Adrenal gland (tissue), 19 donors: ENCODE data around the gene LRP2BP. TPM values are rescaled to one million over a fixed set of nuclear protein-coding genes. Genes with fewer than 3 reads are reported as not detected.
A peak's percentile ranks its signal among the peaks of the same experiment; 100 is the strongest.

Source experiments
- DNase-seq, 7 donors: peaks; one replicate each; pipeline ENCODE4 v3.0.0-alpha.2; 2019 to 2020
- H3K27ac ChIP-seq, 5 donors: fragments of 200-600 bp; sonication (generic) in 4 of 5; 1 replicate in 3 of 5; 2 replicates in 2 of 5; pipeline versions ENCODE4 v1.5.1 to v1.8.0; 2016 to 2020; ENCODE audit warnings: mild to moderate bottlenecking in 1 of 5
- H3K27me3 ChIP-seq: fragments of 200-600 bp; 2 replicates; pipeline ENCODE4 v1.8.0; 2021
- H3K36me3 ChIP-seq, 2 donors: fragments of 200-600 bp; replicated peaks in 1 of 2; 1 replicate in 1 of 2; 2 replicates in 1 of 2; pipeline versions ENCODE4 v1.5.1 to v1.8.0; 2018 to 2022
- H3K4me1 ChIP-seq, 2 donors: fragments of 200-600 bp; replicated peaks in 1 of 2; 1 replicate in 1 of 2; 2 replicates in 1 of 2; pipeline versions ENCODE4 v1.5.1 to v1.8.0; 2018 to 2021
- H3K4me3 ChIP-seq, 4 donors: fragments of 200-600 bp; sonication (generic) in 3 of 4; one replicate each; pipeline ENCODE4 v1.5.1; 2016 to 2018
- H3K9me3 ChIP-seq, 3 donors: fragments of 200-600 bp; sonication (generic) in 1 of 3; replicated peaks in 1 of 3; 1 replicate in 2 of 3; 2 replicates in 1 of 3; pipeline versions ENCODE4 v1.5.1 to v1.8.0; 2016 to 2021
- CTCF ChIP-seq, 6 experiments: fragments of 450-650 bp in 4 of 6; fragments of 200-600 bp in 2 of 6; sonication (generic) in 1 of 6; IDR thresholded peaks; 1 replicate in 5 of 6; 2 replicates in 1 of 6; pipeline versions ENCODE4 v1.5.1 to v1.8.0; 2016 to 2021; ENCODE audit warnings: antibody characterized with exemption in 6 of 6, mild to moderate bottlenecking in 2 of 6, moderate library complexity in 1 of 6
- POLR2A ChIP-seq, 2 donors: fragments of 450-650 bp; IDR thresholded peaks; one replicate each; pipeline ENCODE4 v1.6.1; 2017; ENCODE audit warnings: antibody characterized with exemption in 2 of 2, mild to moderate bottlenecking in 2 of 2, moderate library complexity in 1 of 2
- WGBS, 4 donors: extraction: QIAGEN DNeasy Blood & Tissue Kit in 2 of 4; methylation state at CpG; one replicate each; pipeline versions ENCODE4 v1.1.5 to v1.1.7; 2013 to 2017; 5-methylcytosine and 5-hydroxymethylcytosine counted together
- intact Hi-C, 2 donors: fragments of 100-400 bp; cut with DNase I; formaldehyde crosslinking; loops; one replicate each; pipeline versions ENCODE4 v1.14.1 to v1.15.0; 2022 to 2023
- long read RNA-seq, 10 donors: library from polyadenylated mRNA in 3 of 10; unstranded in 2 of 10; stranded (forward) in 1 of 10; transcript quantifications; one replicate each; pipeline ENCODE4 v2.0.0 and lab custom pipeline, GENCODE V29; 2021 to 2026
- polyA plus RNA-seq, 3 donors: library from polyadenylated mRNA; stranded (reverse); fragments of 200-250 nt in 2 of 3; fragments of 350-450 nt in 1 of 3; fragmentation: Illumina TruSeq in 1 of 3; extraction: RNeasy Lipid Tissue Mini Kit (QIAGEN cat#74804) in 1 of 3; gene quantifications; one replicate each; pipeline ENCODE4 v1.2.3, GENCODE V29; 2013 to 2014
- total RNA-seq, 9 donors: library from RNA; depleted of rRNA in 4 of 9; stranded (reverse); fragments of >200 nt in 4 of 9; fragments of 120-200 nt in 1 of 9; fragmentation: NEBNext Ultra II Directional in 1 of 9; extraction: Animal tissue kit (Norgen Biotek cat#: 25700) in 1 of 9; gene quantifications; one replicate each; pipeline versions ENCODE4 v1.1.0 to v1.2.4, GENCODE V29; 2013 to 2023
- donor health status: healthy with polysubstance abuse.
- donor health status: Bipolar disorder and iron deficiency.
- donor health status: DM: yes; HTN: yes; CAD: no.
- donor health status: DM: no; HTN: no; CAD: no.
- donor health status: DM: no; HTN: no; CAD: no.
- donor health status: DM: yes; HTN: yes; CAD: no.

LRP2BP gene
- total RNA-seq, result 1 to 10 TPM in 2 of 9 donors, under 1 TPM in 6, not detected in 1; 0.14 to 1.8 (median 0.77) TPM
- 1 to 10 TPM in 2 of 3 donors, under 1 TPM in 1; 0.59 to 1.4 (median 1.1) TPM for polyA plus RNA-seq
- long read RNA-seq, donor 1, result 0 reads
- long read RNA-seq, donor 2, result 0 reads
- long read RNA-seq, donor 3, result 0 reads
- long read RNA-seq, donor 4, result 0 reads
- long read RNA-seq, donor 5, partial matches to known transcripts, result 0 of 1 reads
- long read RNA-seq, donor 5, other reads (novel, unspliced or antisense), result 1 of 1 reads
- long read RNA-seq, donor 6, partial matches to known transcripts, result 0 of 3 reads
- long read RNA-seq, donor 6, other reads (novel, unspliced or antisense), result 3 of 3 reads
- long read RNA-seq, donor 7, result 0 reads
- long read RNA-seq, donor 8, partial matches to known transcripts, result 18 of 25 reads
- long read RNA-seq, donor 8, other reads (novel, unspliced or antisense), result 7 of 25 reads
- long read RNA-seq, donor 9, result 0 reads
- long read RNA-seq, donor 10, result 0 reads

GRCh38 chr4:185395238-185395955 lies at the start of gene LRP2BP:
Gene LRP2BP (minus strand): TSS chr4:185395924. CDS start chr4:185378186, 17,738 bp downstream.
- Histone ChIP-seq H3K4me3 (peak within 1 kb of the TSS; percentile 27 to 81 (median 31)), H3K4me1 (peaks cover 0 to 12% of the 10 kb centered on the region in 2 donors), H3K27me3 (no peaks in the 10 kb centered on the region), H3K36me3 (peaks cover 0 to 15% of the 10 kb centered on the region in 2 donors), H3K27ac (peak within 1 kb of the TSS; percentile 83 to 100 (median 97)), H3K9me3 (no peaks in the 10 kb centered on the region)
- WGBS, 4 donors, result 8 to 20% (median 14%) methylated on average over 11 to 12 of the region's 12 CpGs
- no peak for DNase-seq
- intact Hi-C loops, result loop anchor here in 1 of 2 donors (10.0 kb wide), 1 partner anchor 191 kb away; the partner anchor contains the start of genes CFAP97 and SNX25
- TF ChIP-seq CTCF (IDR thresholded peaks at IDR 0.05), result no peak

GRCh38 chr4:185445209-185445608 lies 49.5 kb upstream of the LRP2BP start:
- no peaks in the 10 kb centered on the region for H3K4me1 ChIP-seq
- no peak overlapping the region for H3K27ac ChIP-seq
- H3K4me3 ChIP-seq, result no peak overlapping the region
- TF ChIP-seq POLR2A (IDR thresholded peaks at IDR 0.05) (no peak), CTCF (IDR thresholded peaks at IDR 0.05) (no peak)
- H3K36me3 ChIP-seq, result no peaks in the 10 kb centered on the region
- intact Hi-C loops, result no loop called here
- no peaks in the 10 kb centered on the region for H3K9me3 ChIP-seq
- 89 to 97% (median 91%) methylated on average over 2 of the region's 2 CpGs for WGBS, 4 donors
- no peaks in the 10 kb centered on the region for H3K27me3 ChIP-seq
- no peak for DNase-seq

- no peak overlapping the region for H3K27ac ChIP-seq
- intact Hi-C loops, result no loop called here
- H3K4me3 ChIP-seq, result no peak overlapping the region
- no peaks in the 10 kb centered on the region for H3K27me3 ChIP-seq
- TF ChIP-seq POLR2A (IDR thresholded peaks at IDR 0.05), result no peak
- TF ChIP-seq CTCF (IDR thresholded peaks at IDR 0.05), result no peak
- no peak for DNase-seq
- 86 to 97% (median 94%) methylated on average over 2 of the region's 2 CpGs for WGBS, 4 donors
- H3K9me3 ChIP-seq, result no peaks in the 10 kb centered on the region
- no peaks in the 10 kb centered on the region for H3K36me3 ChIP-seq
- no peaks in the 10 kb centered on the region for H3K4me1 ChIP-seq
Observed at GRCh38 chr4:185441479-185441878, 45.8 kb upstream of the LRP2BP start.

- H3K27ac ChIP-seq, result no peak overlapping the region
- intact Hi-C loops, result no loop called here
- H3K4me1 ChIP-seq, result no peaks in the 10 kb centered on the region
- no peaks in the 10 kb centered on the region for H3K27me3 ChIP-seq
- H3K4me3 ChIP-seq, result no peak overlapping the region
- no peaks in the 10 kb centered on the region for H3K9me3 ChIP-seq
- no peaks in the 10 kb centered on the region for H3K36me3 ChIP-seq
- TF ChIP-seq CTCF (IDR thresholded peaks at IDR 0.05) (no peak), POLR2A (IDR thresholded peaks at IDR 0.05) (no peak)
- no peak for DNase-seq
Observed at GRCh38 chr4:185437809-185438208, 42.1 kb upstream of the LRP2BP start.
